ENCODE measurements around the gene RAP2A. TPM values are rescaled to one million over a fixed set of nuclear protein-coding genes. Genes with fewer than 3 reads are reported as not detected.

Gene RAP2A
- total and polyA plus RNA-seq, 9 of the 15 experiments (the other 6 are each of a cell fraction or from before 2014, with no cell fraction given), result 1.8 to 11.7 (median 5.6) TPM

DNA sequence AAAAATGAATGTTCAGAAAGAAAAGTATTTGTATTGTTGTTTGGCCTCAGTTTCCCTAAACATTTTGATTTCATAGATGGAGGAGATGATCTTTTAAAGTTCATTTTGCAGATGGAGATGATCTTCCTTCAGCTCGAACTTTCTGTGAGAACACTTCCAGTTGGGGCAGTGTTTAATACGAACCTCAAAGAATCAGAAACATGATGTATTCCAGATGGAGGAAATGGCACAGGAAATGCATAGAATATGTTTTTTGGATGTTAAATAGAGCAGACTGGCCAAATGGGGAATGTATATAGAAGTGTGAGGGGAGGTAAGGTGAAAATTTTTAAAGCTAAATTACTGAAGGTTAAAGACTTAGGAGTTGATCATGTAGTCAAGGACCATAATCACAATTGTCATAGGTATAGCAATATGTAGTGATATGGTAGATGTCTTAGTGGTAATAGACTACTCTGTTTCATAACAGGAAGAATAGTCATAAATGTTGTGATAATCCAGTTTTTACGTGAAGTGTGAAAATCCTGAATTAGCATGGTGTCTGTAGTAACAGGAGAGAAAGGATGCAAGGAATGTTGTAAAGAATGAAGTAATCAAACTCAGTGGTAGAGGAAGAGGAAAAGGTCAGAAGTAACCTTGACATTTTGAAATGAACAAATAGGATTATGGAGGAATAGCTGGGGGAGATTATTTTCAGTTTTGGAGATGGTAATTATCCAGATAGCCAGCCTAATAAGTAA lies 5.1 kb downstream of the RAP2A start:
- intact Hi-C loops (cut with micrococcal nuclease) (loop anchor here (10.0 kb wide), 2 partner anchors 214 to 1764 kb away; partner anchors contain the start of genes DNAJC3 and MBNL2), in situ Hi-C loops (cut with MboI) (no loop called here)
- H3K36me3 ChIP-seq (ENCODE audit: control insufficient read depth, insufficient read depth, low read length), result no peaks in the 10 kb centered on the region
- FAIRE-seq (no peak), ATAC-seq (no peak), DNase-seq (ENCODE audit: extremely low read depth in 1 of 4, low spot score in 3 of 4) (no peak)
- POLR2A ChIA-PET, result interaction anchor here (1.1 kb wide), 1 partner anchor 113 kb away, joined by 3 read pairs; no protein-coding TSS in a partner anchor
- no peaks in the 10 kb centered on the region for H3K27me3 ChIP-seq (ENCODE audit: control insufficient read depth in 2 of 2, insufficient read depth in 2 of 2, low read length in 2 of 2)
- H3K79me2 ChIP-seq (ENCODE audit: control insufficient read depth, insufficient read depth, low read length), result peaks cover 24% of the 10 kb centered on the region
- 72% methylated on average over 3 of the region's 3 CpGs for WGBS (ENCODE audit: insufficient coverage, low coverage, missing lambda C conversion rate)
- TF ChIP-seq NBN (IDR thresholded peaks at IDR 0.05; ENCODE audit: low read depth) (no peak), ELF2 (CRISPR knock-in tag; IDR thresholded peaks at IDR 0.05) (no peak), NFRKB (IDR thresholded peaks at IDR 0.05; ENCODE audit: low read depth) (no peak), HNRNPK (IDR thresholded peaks at IDR 0.05; ENCODE audit: low read depth, low read length, poor library complexity, severe bottlenecking) (no peak), SNIP1 (IDR thresholded peaks at IDR 0.05; ENCODE audit: low read depth) (no peak), MTA2 (IDR thresholded peaks at IDR 0.05; ENCODE audit: low read depth) (no peak), HCFC1 (IDR thresholded peaks at IDR 0.05; ENCODE audit: low read depth, low read length) (no peak)
- no peaks in the 10 kb centered on the region for H3K9me3 ChIP-seq (replicated peaks; ENCODE audit: control insufficient read depth, insufficient read depth, low read depth, low read length)
- H4K20me1 ChIP-seq (replicated peaks; ENCODE audit: control insufficient read depth, insufficient read depth, low read length), result no peaks in the 10 kb centered on the region
- H3K9me1 ChIP-seq (ENCODE audit: control insufficient read depth, insufficient read depth, low read length), result no peaks in the 10 kb centered on the region
- no peak overlapping the region for H3K4me2 ChIP-seq (ENCODE audit: insufficient read depth, low read length)
- no peak overlapping the region for H3K27ac ChIP-seq (ENCODE audit: extremely low read depth, low read depth, low read length)
- H3K4me1 ChIP-seq (replicated peaks in 1 of 2; ENCODE audit: control insufficient read depth in 2 of 2, insufficient read depth in 2 of 2, low read length in 2 of 2), result peaks cover 4 to 10% of the 10 kb centered on the region in 2 experiments; a peak in 3 of 5 replicates
- H3K9ac ChIP-seq (ENCODE audit: insufficient read depth in 1 of 2, low read depth in 2 of 2, low read length in 2 of 2), result no peak overlapping the region
- BruUV-seq (replicated peaks), result no TSS peak
- no peak overlapping the region for H2AFZ ChIP-seq (ENCODE audit: low read depth, low read length)
- no peak overlapping the region for H3K4me3 ChIP-seq
- CTCF ChIA-PET (ENCODE audit: low intra/inter-chr PET ratio), result no interaction called here
